ENCODE results near the gene NTM. TPM values are rescaled to one million over a fixed set of nuclear protein-coding genes. Genes with fewer than 3 reads are reported as not detected.

Gene NTM
- total RNA-seq, 2 donors from 2014 or later = 1.0 to 1.7 TPM

DNA sequence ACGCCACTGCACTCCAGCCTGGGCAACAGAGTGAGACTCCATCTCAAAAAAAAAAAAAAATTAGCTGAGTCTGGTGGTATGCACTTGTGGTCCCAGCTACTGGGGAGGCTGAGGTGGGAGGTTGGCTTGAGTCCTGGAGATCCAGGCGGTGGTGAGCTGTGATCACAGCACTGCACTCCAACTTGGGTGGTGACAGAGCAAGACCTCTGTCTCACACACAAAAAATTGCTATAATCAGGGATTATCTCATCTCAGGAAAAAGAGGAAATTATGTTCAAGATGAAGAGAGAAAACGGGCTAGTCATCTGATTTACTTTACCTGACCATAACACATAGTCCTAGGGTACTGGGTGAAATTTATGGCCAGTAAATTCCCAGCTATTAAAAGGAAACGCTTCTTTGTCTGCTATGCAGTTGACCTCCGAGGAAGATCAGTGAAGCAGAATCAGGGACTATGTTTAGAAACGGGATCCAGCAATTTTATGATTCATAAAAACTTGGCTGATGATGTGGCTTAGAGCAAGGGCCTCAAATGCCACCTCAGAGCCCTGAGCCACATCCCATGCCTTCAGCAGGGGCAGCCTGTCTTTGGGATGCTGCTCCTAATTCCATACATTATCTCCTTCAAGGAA is 386.2 kb downstream of the NTM start:
- no peak for ATAC-seq
- intact Hi-C loops (cut with DNase I, micrococcal nuclease) = no loop called here
- no peak for DNase-seq

DNA sequence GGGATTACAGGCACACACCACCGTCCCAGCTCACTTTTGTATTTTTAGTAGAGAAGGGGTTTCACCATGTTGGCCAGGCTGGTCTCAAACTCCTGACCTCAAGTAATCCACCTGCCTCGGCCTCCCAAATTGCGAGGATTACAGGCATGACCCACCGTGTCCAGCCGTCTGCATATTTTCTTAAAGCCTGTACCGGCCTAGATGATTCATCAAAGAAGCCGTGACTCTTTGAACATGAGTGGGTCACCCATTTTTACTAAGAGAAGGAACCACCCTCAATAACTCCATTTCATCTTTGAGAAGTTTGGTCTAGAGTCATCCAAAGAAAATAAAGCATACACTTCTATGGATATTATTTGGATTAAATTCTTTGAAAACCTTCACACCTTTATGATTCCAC is 388.3 kb downstream of the NTM start:
- DNase-seq (no peak), ATAC-seq (no peak)
- intact Hi-C loops (cut with DNase I, micrococcal nuclease) = no loop called here

- ATAC-seq (no peak), DNase-seq (no peak)
- intact Hi-C loops (cut with DNase I, micrococcal nuclease) = no loop called here
Observed at GRCh38 chr11:131759140-131759539, 388.7 kb downstream of the NTM start.

DNA sequence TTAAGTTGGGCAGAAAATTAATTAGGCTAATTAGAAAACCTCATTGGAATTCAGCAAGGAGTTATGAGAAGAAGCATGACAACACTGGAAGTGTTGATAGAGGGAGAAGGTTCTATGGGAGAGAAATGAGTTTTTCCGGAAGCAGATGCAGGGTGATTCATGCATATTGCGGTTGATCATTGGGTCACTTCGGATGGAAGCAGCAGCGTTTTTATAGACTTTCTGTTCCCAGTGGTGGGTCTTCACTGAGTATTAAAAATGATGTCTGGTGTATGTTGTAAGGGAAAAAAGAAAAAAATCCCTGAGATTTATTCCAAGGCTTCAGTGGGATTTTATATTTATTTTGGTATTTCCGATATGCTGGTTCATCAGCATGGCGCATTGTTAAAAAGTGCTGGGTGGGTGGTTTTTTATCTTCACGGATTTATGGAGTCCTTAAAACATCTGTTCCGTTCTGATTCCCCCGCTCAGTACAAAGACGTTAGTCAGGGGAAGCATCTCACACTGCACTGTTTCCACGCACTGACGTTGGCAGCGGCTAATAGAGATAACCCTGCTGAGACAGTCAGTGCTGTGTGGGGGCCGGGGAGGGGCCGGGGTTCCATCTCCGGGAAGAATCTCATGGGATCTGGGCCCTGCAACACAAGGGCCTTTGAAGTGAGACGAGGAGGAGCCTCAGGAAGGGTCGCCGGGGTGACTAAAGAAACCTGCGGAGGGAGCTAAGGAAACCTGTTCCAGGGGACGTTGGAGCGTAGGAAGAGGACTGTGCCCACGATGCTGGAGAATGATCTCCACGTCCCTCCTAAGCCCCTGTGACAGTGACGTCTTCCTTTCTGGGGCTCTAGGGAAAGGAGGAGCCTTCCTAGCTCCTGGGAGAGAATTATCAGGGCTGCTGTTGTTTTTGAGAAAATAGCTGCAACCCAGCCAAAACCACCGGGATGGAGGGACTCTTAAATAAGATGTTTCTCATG is 390.0 kb downstream of the NTM start:
- no peak for DNase-seq
- ATAC-seq = no peak
- intact Hi-C loops (cut with DNase I, micrococcal nuclease) = no loop called here

DNA sequence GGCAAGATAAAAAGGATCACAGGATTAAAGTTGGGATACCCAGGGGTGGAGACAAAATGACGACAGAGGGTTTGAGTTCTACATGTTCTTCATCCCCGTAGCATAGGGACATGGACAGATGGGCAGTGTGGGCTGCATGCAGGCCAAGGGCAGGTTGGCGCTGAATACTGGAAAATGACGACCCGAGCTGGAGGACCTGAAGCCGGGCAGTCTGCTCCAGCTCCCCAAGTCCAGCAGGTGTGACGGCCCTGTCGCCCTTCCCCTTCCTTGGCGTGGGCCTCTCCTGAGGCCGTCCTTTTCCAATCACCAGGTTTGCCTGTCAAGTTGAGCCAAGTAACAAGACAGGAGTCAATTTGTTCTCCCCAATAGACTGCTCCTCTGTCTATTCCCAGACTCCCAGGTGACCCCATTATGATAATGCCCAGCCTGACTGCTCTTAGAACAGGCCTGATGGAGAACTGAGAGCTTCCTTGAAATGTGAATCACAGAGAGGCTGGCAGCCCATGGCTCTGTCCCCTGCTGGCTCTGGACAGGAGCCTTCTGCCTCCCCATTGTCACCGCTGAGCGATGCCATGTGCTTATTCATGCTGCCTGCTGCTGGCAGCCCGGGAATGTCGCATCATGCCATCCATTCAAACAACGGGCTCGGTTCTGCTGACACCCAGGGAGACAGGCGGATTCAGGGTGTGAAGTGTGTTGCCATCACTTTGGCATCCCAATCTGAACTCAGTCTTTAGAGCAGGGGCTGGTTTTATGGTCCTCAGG is 392.1 kb downstream of the NTM start:
- ATAC-seq (no peak), DNase-seq (no peak)
- intact Hi-C loops (cut with DNase I, micrococcal nuclease) = no loop called here

GRCh38 chr11:131763193-131763890 is 392.9 kb downstream of the NTM start:
- ATAC-seq (no peak), DNase-seq (no peak)
- intact Hi-C loops (cut with DNase I, micrococcal nuclease) = no loop called here

DNA sequence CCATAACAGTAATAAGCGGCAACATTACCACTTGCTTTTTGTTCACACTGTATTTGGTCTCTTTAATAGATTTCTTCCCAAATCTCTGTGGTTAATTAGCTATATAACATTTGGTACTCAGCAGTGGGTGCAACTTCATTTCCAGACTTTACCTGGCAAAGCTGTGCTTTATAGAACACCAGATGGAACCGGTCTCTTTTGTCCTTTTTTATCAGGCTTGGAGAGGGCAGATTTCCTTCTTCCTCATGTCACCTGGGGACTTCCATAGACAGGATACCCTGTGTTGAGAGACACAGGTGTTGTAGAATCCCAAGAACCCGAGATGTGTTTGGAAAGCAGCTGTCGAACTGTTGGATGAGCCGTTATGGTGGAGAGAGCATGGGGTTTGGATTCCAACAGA is 393.7 kb downstream of the NTM start:
- intact Hi-C loops (cut with DNase I, micrococcal nuclease) = no loop called here
- no peak for ATAC-seq
- no peak for DNase-seq

GRCh38 chr11:131764649-131765048 is 394.2 kb downstream of the NTM start:
- DNase-seq (no peak), ATAC-seq (no peak)
- intact Hi-C loops (cut with DNase I, micrococcal nuclease) = no loop called here

- ATAC-seq (no peak), DNase-seq (no peak)
- intact Hi-C loops (cut with DNase I, micrococcal nuclease) = no loop called here
Observed at GRCh38 chr11:131766637-131767036, 396.2 kb downstream of the NTM start.

- no peak for DNase-seq
- intact Hi-C loops (cut with DNase I, micrococcal nuclease) = no loop called here
- no peak for ATAC-seq
Observed at GRCh38 chr11:131767421-131767820, 397.0 kb downstream of the NTM start.

DNA sequence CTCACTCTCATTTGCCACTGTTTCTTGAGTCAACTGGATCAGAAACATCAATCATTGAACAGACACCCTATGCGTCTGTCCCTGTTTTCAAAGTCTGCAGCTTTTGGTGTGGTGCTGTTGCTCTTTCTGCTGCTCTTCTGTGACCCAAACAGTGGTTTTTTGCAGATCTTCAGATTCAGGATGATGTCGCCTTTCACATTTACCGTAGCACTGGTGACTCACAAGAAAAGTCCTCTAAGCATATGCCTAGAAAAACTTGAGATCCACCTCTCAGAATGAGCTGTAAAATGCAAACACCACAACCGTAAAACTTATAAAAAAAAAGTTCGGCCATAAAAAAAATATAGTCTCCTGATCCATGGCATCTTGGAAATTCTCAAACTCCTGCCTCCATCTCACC is 400.4 kb downstream of the NTM start:
- no peak for ATAC-seq
- intact Hi-C loops (cut with DNase I, micrococcal nuclease) = no loop called here
- DNase-seq = no peak

- intact Hi-C loops (cut with DNase I, micrococcal nuclease) = no loop called here
- ATAC-seq (no peak), DNase-seq (no peak)
Observed at GRCh38 chr11:131771471-131771870, 401.1 kb downstream of the NTM start.

DNA sequence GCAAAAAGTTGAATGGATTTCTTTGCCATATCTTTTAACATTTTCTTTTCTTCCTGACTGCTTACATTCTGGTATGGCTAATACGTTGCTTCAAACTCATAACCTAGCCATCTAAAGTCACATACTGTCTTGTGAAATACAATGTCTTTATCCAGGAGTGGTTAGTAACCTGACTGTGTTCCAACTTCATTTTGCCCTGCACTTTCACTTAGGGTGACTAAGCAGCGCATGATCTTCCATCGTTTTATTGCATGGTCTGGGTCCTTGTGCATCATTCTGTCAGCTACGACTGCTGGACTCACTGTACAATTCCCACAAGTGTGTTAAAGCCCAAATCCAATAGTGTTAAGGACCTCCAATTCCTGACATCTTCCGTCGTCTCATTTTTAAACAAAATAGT is 403.2 kb downstream of the NTM start:
- ATAC-seq (no peak), DNase-seq (no peak)
- intact Hi-C loops (cut with DNase I, micrococcal nuclease) = no loop called here

DNA sequence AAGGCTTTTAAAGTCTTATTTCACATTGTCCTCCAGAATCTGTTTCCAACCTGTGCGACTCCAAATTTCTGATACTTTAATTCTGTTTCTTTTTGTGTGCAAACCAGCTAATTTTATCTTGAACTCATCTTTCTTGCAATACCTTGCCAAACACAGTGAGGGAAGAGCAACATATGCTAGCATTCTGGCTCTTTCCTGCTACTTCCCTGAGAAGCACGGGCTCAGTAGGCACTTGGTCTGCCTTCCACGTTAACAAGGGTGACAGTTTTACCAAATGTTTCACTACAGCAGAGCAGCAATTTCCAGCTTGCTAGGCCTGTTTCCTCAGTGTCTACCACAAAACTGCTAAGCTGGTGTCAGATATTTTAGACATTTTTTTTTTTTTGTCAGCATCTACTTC is 405.8 kb downstream of the NTM start:
- no peak for ATAC-seq
- no peak for DNase-seq
- intact Hi-C loops (cut with DNase I, micrococcal nuclease) = no loop called here

DNA sequence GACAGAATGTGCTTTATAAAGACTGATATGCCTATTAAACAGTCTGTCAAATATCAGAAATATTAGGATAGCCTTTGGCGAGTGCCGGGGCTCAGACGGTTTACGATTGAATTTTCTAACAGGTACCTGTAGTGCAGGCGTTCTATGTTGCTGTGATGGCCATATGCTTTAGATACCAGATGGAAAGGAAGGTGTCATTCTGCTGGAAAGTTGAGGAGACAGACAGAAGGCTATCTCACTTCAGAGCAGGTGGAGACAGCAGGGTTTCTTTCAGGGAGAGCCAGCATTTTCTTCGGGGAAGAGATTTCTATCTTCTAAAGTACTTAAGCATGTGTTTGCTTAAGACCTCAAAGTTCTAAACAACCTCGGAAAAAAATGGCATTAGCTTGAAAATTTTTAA is 415.4 kb downstream of the NTM start:
- intact Hi-C loops (cut with DNase I, micrococcal nuclease) = no loop called here
- DNase-seq = no peak
- ATAC-seq = no peak

DNA sequence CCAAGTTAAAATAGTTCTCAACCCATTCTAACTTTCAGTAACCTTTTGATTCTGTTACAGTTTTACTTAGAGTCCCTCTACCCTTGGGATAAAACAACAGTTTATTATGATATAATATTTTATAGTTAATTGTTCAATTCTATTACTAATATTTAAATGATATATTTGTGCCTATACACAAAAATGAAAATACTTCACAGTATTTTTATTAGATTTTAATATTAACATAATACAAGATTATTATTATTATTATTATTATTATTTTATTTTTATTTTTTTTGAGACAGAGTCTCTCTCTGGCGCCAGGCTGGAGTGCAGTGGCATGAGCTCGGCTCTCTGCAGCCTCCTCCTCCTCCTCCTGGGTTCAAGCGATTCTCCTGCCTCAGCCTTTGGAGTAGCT is 416.7 kb downstream of the NTM start:
- no peak for ATAC-seq
- intact Hi-C loops (cut with DNase I, micrococcal nuclease) = no loop called here
- no peak for DNase-seq

GRCh38 chr11:131790586-131790985 is 420.2 kb downstream of the NTM start:
- no peak for DNase-seq
- no peak for ATAC-seq
- intact Hi-C loops (cut with DNase I, micrococcal nuclease) = no loop called here

GRCh38 chr11:131792243-131792642 is 421.8 kb downstream of the NTM start:
- no peak for DNase-seq
- no peak for ATAC-seq
- intact Hi-C loops (cut with DNase I, micrococcal nuclease) = no loop called here

DNA sequence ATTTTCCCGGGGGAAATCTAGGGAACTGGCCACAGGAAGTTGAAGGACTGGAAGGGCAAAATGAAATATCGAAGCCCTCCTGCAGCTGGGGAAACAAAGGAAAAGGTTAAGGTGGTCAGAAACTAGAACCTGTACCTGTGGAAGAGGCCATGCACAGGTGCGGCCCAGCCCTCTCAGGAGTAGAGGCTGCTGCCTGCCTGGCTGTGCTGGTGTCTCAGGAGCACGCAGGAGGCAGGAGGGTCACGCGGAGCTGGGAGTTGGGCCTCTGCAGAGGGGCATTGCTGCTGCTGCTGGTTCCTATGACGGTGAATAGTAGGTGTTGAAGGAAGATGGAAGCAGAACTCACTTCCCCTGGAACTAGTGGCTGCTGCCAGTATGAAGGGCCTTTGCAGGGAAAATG is 425.7 kb downstream of the NTM start:
- DNase-seq = no peak
- no peak for ATAC-seq
- intact Hi-C loops (cut with DNase I, micrococcal nuclease) = no loop called here
